HG03571 (cell line): ENCODE data around the gene HBG1.

ENCODE experiments used
- ATAC-seq: cut with Tn5 transposase; IDR thresholded peaks from one replicate; pipeline ENCODE4 v1.9.1; 2021; ENCODE audit not compliant: unreplicated experiment

HBG1 gene

DNA sequence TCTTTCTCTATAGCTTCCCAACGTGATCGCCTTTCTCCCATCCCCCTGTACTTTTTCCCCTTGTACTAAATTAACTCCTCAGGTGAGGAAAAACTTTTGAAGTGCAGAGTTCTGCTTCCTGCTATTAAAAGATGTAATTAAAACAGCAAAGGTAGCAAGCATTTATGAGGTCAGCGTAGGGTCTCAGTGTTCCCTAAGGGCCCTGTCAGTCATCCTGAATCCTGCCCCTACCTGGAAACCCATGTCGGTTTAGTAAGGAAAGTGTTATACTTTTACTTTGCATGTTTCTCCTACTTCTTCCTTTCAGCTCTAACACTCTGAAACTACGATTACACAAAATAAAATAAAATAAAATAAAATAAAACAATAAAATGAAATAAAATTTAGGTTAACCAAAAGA, 21.5 kb downstream of the HBG1 start:
- ATAC-seq = no peak

DNA sequence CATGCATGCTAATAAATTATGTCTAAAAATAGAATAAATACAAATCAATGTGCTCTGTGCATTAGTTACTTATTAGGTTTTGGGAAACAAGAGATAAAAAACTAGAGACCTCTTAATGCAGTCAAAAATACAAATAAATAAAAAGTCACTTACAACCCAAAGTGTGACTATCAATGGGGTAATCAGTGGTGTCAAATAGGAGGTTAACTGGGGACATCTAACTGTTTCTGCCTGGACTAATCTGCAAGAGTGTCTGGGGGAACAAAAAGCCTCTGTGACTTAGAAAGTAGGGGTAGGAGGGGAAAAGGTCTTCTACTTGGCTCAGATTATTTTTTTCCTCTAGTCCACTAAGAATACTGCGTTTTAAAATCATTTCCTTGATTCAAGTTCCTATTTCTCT, 22.0 kb downstream of the HBG1 start:
- no peak for ATAC-seq

DNA sequence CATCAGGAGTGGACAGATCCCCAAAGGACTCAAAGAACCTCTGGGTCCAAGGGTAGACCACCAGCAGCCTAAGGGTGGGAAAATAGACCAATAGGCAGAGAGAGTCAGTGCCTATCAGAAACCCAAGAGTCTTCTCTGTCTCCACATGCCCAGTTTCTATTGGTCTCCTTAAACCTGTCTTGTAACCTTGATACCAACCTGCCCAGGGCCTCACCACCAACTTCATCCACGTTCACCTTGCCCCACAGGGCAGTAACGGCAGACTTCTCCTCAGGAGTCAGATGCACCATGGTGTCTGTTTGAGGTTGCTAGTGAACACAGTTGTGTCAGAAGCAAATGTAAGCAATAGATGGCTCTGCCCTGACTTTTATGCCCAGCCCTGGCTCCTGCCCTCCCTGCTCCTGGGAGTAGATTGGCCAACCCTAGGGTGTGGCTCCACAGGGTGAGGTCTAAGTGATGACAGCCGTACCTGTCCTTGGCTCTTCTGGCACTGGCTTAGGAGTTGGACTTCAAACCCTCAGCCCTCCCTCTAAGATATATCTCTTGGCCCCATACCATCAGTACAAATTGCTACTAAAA, 22.8 kb downstream of the HBG1 start, which contains the start of gene HBB:
Gene HBB, minus strand, starts transcription at position 340 of the 579 bp plus-strand sequence. Its CDS starts 50 bp downstream, at position 290.
- no peak for ATAC-seq

DNA sequence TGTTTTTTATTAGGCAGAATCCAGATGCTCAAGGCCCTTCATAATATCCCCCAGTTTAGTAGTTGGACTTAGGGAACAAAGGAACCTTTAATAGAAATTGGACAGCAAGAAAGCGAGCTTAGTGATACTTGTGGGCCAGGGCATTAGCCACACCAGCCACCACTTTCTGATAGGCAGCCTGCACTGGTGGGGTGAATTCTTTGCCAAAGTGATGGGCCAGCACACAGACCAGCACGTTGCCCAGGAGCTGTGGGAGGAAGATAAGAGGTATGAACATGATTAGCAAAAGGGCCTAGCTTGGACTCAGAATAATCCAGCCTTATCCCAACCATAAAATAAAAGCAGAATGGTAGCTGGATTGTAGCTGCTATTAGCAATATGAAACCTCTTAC, 24.2 kb downstream of the HBG1 start:
- no peak for ATAC-seq

DNA sequence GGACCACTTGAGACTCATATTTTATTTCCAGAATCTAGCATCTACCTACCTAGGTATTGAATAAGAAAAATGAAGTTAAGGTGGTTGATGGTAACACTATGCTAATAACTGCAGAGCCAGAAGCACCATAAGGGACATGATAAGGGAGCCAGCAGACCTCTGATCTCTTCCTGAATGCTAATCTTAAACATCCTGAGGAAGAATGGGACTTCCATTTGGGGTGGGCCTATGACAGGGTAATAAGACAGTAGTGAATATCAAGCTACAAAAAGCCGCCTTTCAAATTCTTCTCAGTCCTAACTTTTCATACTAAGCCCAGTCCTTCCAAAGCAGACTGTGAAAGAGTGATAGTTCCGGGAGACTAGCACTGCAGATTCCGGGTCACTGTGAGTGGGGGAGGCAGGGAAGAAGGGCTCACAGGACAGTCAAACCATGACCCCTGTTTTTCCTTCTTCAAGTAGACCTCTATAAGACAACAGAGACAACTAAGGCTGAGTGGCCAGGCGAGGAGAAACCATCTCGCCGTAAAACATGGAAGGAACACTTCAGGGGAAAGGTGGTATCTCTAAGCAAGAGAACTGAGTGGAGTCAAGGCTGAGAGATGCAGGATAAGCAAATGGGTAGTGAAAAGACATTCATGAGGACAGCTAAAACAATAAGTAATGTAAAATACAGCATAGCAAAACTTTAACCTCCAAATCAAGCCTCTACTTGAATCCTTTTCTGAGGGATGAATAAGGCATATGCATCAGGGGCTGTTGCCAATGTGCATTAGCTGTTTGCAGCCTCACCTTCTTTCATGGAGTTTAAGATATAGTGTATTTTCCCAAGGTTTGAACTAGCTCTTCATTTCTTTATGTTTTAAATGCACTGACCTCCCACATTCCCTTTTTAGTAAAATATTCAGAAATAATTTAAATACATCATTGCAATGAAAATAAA, 24.8 kb downstream of the HBG1 start:
- no peak for ATAC-seq

DNA sequence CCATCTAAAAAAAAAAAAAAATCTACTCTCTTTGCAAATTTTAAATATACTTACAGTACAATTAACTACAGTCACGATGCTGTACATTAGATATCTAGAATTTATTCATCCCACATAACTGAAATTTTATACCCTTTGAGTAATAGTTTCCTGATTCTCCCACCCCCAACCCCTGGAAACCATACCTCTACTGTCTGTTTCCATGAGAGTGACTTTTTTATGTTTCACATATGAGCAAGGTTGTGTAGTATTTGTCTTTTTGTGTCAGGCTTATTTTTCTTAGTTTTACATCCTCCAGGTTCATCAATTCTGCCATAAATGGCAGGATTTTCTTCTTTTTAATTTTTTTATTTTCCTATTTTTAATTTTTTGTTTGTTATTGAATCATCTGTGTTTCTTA, 26.0 kb downstream of the HBG1 start:
- ATAC-seq = no peak

DNA sequence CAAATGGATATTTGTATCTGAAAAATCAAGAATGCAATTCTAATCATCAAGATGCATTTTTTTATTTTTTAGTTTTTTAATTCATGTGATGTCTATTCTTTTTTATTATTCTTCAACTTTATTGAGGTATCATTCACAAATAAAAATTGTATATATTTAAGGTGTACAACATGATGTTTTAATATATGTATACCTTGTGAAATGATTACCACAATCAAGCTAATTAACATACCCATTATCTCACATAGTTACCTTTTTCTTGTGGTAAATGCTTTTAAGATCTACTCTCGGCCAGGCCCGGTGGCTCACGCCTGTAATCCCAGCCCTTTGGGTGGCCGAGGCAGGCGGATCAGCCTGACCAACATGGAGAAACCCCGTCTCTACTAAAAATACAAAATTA, 26.5 kb downstream of the HBG1 start:
- ATAC-seq = no peak

DNA sequence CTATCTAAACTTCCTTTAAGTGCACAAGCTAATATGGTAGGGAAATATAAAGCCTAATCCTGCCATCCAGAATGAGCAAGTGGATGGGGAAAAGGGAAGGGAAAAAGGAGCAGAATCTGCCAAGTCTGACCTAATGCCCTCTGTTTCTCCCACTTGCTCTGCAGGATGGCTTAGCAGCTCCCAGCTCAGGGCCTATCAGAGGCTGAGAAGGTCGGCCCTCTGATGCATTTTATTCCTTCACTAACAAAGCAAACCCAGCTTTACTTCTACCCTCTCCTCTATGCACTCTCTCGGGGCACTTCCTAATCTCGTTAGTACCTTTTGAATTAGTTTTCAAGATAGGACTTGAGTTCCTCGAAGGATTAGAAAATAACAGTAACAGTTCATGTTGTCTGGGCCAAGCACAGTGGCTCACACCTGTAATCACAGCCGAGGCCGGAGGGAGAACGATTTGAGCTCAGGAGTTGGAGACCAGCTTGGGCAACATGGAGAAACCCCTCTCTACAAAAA, 39.2 kb downstream of the HBG1 start:
- no peak for ATAC-seq

DNA sequence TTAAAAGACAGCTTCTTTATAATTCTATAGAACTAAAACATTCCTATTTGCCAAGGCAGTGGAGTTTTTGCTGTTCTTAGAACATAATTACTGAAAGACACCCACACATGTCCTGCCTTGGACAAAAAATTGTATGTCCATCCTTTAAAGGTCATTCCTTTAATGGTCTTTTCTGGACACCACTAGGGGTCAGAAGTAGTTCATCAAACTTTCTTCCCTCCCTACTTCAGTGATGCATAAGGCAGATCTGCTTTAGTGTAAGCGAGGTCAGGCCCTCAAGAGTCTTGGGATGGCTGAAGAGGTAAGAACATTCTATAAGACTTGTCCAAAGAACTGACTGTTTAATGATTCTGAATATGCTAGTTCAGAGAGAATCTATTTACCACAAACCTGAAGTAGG, 44.9 kb downstream of the HBG1 start:
- ATAC-seq = no peak

DNA sequence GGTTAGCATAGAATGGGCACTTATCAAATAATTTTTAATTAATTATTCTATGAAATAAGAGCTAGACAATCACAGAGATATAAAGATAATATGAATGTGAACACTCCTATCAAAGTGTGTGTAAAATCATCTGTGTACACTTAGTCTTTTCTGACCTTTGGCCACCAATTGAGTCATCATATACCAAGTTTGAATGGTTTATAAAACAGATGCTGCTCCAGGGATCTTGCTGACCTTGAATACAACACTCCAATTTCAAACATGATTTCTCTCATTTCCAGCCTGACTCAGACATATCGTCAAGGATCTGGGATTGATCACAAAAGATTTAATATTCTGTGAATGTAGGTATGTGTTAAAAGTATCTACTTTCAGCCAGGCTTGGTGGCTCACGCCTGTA, 46.3 kb downstream of the HBG1 start:
- ATAC-seq = no peak

DNA sequence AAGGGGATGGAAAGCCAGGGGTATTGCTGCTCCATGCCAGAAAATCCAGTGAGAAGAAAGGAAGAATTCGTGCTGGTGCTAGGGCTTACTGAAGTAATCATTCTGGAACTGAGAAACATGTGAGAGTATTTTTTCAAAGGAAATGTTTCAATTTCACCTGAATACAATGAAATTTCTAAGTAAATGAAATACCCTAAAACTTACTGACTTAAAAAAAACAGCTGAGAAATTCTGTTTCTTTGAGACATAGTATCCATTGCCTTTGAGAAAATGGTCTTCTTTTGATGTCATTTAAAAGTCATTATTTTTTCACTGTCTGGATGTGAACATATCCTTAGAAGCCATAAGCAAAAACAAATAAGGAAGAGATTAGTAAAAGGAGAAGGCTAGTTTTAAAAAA, 49.1 kb downstream of the HBG1 start, which contains the start of gene OR51V1:
Gene OR51V1, minus strand, starts transcription at position 101 of the 400 bp plus-strand sequence. Its CDS starts 0 bp downstream, at position 101.
- no peak for ATAC-seq

DNA sequence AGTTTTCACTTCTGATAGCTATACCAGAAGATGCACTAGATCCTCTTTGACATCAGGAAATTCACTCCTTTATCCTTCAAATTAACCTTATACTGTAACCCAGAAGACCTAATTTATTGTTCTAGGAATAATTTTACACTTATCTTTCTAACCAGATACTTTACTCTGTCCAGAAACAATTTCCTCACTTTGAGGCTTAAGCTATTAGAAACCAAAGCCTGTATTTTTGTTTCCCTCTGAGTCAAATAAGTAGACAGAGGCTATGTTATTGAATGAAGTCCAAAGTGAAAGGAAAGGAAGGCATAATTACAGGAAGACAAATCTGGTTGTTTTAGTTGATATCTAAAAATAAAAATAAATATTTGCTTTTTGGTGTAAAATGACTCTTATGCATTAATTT, 51.4 kb downstream of the HBG1 start:
- no peak for ATAC-seq
